SJCRH30 (cell line): ENCODE data around the gene C2. TPM values are rescaled to one million over a fixed set of nuclear protein-coding genes. Genes with fewer than 3 reads are reported as not detected.
"Not testable (repeated sequence)": the region's sequence is repeated elsewhere in the genome, so short reads cannot be mapped to it uniquely, and the experiment has no call there.

Source experiments
- DNase-seq, 2 experiments: peaks; one replicate each; pipeline ENCODE4 v3.0.0-alpha.2; 2015 to 2020
- H3K27ac ChIP-seq: fragments of 250-450 bp; sonication (Bioruptor Pico); 2 replicates; pipeline ENCODE4 v1.5.1; 2020; ENCODE audit warnings: mild to moderate bottlenecking, moderate library complexity
- H3K27me3 ChIP-seq: fragments of 250-450 bp; sonication (Bioruptor Pico); 2 replicates; pipeline ENCODE4 v1.5.1; 2020; ENCODE audit warnings: mild to moderate bottlenecking, moderate library complexity
- H3K36me3 ChIP-seq: fragments of 250-450 bp; sonication (Bioruptor Pico); 2 replicates; pipeline ENCODE4 v1.5.1; 2020; ENCODE audit warnings: mild to moderate bottlenecking, moderate library complexity
- H3K4me1 ChIP-seq: fragments of 250-450 bp; sonication (Bioruptor Pico); 2 replicates; pipeline ENCODE4 v1.5.1; 2020; ENCODE audit warnings: mild to moderate bottlenecking, moderate library complexity
- H3K4me3 ChIP-seq: fragments of 250-450 bp; sonication (Bioruptor Pico); 2 replicates; pipeline ENCODE4 v1.5.1; 2020; ENCODE audit warnings: mild to moderate bottlenecking, moderate library complexity
- H3K9me3 ChIP-seq: fragments of 250-450 bp; sonication (Bioruptor Pico); replicated peaks from 2 replicates; pipeline ENCODE4 v1.5.1; 2020; ENCODE audit warnings: mild to moderate bottlenecking, moderate library complexity
- total RNA-seq: library from RNA; depleted of rRNA; stranded (reverse); fragments of >200 nt; shearing (Covaris generic); gene quantifications from 2 replicates; pipeline ENCODE4 v1.2.3, GENCODE V29; 2014

The C2 gene
- total RNA-seq, 1 experiment from 2014 or later = 1.2 TPM

- Histone ChIP-seq H3K4me1 (no peaks in the 10 kb centered on the region), H3K27me3 (no peaks in the 10 kb centered on the region), H3K4me3 (no peak overlapping the region), H3K36me3 (peaks cover 24% of the 10 kb centered on the region), H3K9me3 (no peaks in the 10 kb centered on the region), H3K27ac (no peak overlapping the region)
- no peak for DNase-seq
These were observed 40.4 kb downstream of the C2 start for GRCh38 chr6:31967926-31968320.

DNA sequence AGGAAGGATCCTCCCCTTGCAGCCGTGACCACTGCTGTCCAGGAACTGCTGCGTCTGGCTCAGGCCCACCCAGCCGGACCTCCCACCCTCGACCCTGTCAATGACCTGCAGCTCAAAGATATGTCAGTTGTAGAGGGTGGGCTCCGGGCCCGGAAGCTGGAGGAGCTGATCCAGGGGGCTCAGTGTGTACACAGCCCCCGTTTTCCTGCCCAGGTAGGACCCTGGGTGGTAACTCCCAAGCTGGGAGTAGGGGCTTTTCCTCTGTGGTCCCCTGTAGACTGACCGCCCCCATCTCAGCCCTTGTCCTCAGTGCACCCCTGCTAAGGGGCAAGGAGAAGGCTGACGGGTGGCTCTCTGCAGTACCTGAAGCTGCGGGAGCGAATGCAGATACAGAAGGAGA is 40.8 kb downstream of the C2 start:
- Histone ChIP-seq H3K4me3 (no peak overlapping the region), H3K4me1 (no peaks in the 10 kb centered on the region; the same call in 1 of the 2 replicates), H3K9me3 (no peaks in the 10 kb centered on the region), H3K36me3 (peaks cover 22% of the 10 kb centered on the region), H3K27ac (no peak overlapping the region), H3K27me3 (no peaks in the 10 kb centered on the region)
- no peak for DNase-seq

GRCh38 chr6:31968791-31969711 is 41.5 kb downstream of the C2 start:
- no peak for DNase-seq
- Histone ChIP-seq H3K27me3 (no peaks in the 10 kb centered on the region), H3K36me3 (peaks cover 22% of the 10 kb centered on the region), H3K27ac (no peak overlapping the region), H3K4me3 (no peak overlapping the region), H3K9me3 (no peaks in the 10 kb centered on the region), H3K4me1 (no peaks in the 10 kb centered on the region; the same call in 1 of the 2 replicates)

DNA sequence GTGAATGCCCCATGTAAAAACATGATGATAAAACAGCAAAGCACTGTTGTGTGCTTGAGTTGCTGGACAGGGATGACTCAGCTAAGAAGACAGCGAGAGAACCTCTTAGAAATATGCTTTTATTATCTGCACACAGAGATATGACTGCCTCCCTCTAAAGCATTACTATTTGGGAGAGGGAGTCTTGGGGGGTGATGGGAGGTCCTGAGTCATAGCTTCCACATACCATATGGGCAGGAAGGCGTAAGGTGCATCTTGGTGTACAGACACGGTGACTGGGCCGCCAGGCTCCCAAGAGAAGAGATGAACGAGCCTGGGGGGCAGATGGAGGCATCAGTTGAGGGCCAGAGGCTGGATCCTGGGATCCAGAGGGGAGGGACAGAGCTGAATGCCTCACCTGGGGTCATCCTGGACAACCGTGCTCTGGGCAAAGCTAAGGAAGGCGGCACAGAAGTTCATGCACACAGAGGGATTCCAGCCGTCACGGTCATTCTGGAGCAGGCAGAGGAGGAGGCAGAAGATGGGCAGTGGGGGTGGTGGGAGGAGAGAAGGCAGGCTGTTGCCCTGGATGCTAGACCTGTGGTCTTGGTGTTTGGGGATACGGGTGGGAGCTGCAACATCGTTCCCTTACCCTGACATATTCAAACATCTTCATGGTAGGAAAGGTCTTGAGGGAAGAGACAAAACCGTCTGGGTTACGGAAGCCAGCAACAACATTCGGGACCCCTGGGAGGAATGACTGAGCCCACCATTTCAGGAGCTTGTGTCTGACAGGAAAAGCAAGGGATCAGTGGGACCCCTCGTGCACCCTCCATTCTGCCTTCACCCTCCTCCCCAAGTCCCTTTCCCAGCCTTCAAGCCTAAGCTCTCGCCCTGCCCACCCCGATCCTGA is 42.4 kb downstream of the C2 start:
- no peaks in the 10 kb centered on the region; the same call in 1 of the 2 replicates for H3K4me1 ChIP-seq
- H3K27me3 ChIP-seq = no peaks in the 10 kb centered on the region
- no peak for DNase-seq
- peaks cover 15% of the 10 kb centered on the region for H3K36me3 ChIP-seq
- no peak overlapping the region for H3K4me3 ChIP-seq
- H3K9me3 ChIP-seq = no peaks in the 10 kb centered on the region
- H3K27ac ChIP-seq = no peak overlapping the region

DNA sequence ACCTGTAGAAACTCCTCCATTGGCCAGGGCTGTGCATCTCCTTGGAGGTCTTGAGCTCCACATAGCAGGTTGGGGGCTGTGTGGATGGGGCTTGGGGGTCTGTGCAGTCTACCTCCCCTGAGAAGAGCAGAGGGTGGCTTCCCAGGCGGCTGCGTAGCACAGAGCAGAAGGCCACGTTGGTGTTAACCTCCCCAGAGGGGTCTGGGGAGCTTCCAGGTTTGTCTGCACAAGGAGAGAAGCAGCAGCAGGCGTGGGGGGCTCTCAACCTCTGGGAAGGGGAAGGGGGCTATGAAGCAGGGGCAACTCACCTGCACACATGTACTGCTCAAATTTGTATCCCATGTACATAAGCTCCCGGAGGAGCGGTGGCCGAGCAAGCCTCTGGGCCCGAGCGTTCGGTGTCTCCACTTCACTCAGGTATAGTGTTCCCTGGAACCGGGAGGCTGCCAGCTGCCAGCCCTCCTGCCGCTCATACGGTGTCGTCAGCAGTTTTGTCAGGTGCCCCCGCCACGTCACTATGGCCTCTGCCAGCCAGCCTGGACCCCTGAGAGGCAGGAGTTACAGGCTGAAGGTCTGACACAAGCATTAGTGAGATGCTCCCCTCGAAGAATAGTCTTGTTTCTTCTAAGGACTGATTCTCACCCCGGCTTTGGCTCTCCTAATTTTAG is 43.2 kb downstream of the C2 start:
- DNase-seq = no peak
- H3K27me3 ChIP-seq = no peaks in the 10 kb centered on the region
- peaks cover 13% of the 10 kb centered on the region for H3K36me3 ChIP-seq
- peak overlapping the region; percentile 65 for H3K4me3 ChIP-seq
- no peaks in the 10 kb centered on the region; the same call in 1 of the 2 replicates for H3K4me1 ChIP-seq
- peak overlapping the region; percentile 59; the same call in 1 of the 2 replicates for H3K27ac ChIP-seq
- H3K9me3 ChIP-seq = no peaks in the 10 kb centered on the region

DNA sequence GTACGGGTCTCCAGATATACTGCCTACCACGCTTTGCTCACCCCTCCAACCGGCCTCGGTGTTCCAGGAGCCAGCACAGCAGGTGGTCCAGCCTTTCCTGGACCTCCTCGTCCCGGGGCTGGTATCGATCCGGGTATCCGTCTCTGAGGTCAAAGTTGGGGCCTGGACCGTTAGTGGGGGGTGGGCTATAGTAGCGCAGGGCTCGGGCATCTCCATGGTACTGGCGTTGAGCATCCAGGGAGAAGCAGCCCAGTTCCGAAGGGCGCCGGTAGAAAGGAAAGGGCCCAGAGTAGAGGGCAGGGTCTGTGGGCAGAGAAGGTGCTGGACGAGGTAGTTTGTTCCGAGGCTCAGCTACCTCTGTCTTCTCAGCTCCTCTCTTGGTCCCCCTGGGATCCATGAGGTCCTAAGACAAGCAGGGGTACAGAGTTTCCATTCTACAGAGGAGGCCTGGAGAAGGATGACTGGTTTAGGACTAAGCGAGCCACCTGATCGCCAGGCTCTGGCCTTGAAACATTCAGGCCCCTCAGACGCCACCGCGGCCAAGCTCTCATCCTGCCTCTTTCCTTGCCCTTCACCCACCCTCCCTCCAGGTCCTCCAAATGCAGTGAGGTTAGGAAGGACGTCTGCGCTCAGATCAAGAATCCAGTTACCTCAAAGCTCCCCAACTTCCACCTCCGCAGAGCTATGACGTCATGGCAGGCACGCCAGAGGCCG is 43.9 kb downstream of the C2 start:
- Histone ChIP-seq H3K27ac (peak overlapping the region; percentile 59), H3K9me3 (no peaks in the 10 kb centered on the region), H3K36me3 (peaks cover 13% of the 10 kb centered on the region), H3K27me3 (no peaks in the 10 kb centered on the region), H3K4me3 (peak overlapping the region; percentile 65), H3K4me1 (no peaks in the 10 kb centered on the region; the same call in 1 of the 2 replicates)
- no peak for DNase-seq

DNA sequence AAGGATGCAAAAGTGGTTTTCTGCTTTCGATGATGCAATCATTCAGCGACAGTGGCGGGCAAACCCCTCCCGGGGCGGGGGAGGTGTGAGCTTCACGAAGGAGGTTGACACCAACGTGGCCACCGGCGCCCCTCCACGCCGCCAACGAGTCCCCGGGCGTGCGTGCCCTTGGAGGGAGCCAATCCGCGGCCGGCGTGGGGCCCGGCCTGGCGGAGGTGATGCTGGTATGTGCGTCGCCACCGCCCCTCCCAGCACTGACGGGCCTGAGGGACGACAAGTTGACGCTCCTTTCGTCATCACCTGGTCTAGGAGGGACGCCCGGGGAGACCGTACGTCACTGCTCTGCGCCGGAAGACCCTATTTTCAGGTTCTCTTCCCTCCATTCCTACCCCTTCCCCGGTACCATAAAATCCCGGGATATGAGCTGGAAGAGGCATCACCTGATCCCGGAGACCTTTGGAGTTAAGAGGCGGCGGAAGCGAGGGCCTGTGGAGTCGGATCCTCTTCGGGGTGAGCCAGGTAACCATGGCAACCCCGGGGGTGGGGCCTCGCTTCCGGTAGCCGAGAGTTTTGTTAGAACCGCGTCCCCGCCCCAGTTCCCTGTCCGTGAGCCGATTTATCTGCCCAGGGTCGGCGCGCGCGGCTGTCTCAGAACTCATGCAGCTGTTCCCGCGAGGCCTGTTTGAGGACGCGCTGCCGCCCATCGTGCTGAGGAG is 44.6 kb downstream of the C2 start, which contains the start of gene DXO:
Gene DXO, minus strand, starts transcription at position 146 of the 716 bp plus-strand sequence. CDS start 463 bp downstream, outside the sequence.
- no peaks in the 10 kb centered on the region for H3K9me3 ChIP-seq
- peak within 1 kb of the TSS; percentile 59 for H3K27ac ChIP-seq
- no peaks in the 10 kb centered on the region for H3K27me3 ChIP-seq
- peaks cover 13% of the 10 kb centered on the region for H3K36me3 ChIP-seq
- peak; percentile 96 for DNase-seq
- H3K4me1 ChIP-seq = no peaks in the 10 kb centered on the region; the same call in 1 of the 2 replicates
- peak within 1 kb of the TSS; percentile 65 for H3K4me3 ChIP-seq

DNA sequence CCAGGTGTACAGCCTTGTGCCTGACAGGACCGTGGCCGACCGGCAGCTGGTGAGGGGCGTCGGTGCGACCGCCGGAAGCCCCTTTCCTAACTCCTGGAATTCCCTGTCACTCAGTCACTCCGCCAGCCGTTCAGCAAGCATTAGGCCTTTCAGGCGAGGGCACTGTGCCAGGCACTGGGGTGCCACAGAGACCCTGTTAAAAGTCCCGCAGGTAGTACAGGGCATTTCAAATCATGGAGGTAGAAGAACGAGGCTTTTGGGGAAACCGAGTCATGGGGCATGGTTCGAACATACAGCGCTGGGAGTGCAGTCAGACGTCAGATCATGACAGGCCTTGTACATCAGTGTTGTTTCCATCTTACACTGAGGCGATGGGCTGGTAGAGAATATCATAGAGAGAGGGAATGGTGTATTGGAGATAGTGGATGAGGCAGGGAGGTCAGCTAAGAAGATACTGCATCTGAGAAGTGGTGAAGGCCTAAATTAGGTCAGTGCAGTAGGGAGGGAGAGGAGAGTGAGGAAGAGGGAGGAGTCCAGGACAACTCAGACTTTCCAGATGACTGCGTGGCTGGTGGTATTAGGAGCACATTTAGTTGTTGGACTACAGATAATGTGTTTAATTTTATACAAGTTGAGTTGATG is 45.3 kb downstream of the C2 start:
- Histone ChIP-seq H3K27ac (peak overlapping the region; percentile 59), H3K9me3 (no peaks in the 10 kb centered on the region), H3K27me3 (no peaks in the 10 kb centered on the region), H3K4me1 (no peaks in the 10 kb centered on the region; the same call in 1 of the 2 replicates), H3K4me3 (peak overlapping the region; percentile 65), H3K36me3 (peaks cover 9% of the 10 kb centered on the region)
- DNase-seq = no peak

GRCh38 chr6:31976065-31976464 is 48.5 kb downstream of the C2 start:
- not testable (repeated sequence) for DNase-seq, H3K36me3 ChIP-seq, H3K4me3 ChIP-seq, H3K9me3 ChIP-seq, H3K4me1 ChIP-seq, H3K27ac ChIP-seq, H3K27me3 ChIP-seq

DNA sequence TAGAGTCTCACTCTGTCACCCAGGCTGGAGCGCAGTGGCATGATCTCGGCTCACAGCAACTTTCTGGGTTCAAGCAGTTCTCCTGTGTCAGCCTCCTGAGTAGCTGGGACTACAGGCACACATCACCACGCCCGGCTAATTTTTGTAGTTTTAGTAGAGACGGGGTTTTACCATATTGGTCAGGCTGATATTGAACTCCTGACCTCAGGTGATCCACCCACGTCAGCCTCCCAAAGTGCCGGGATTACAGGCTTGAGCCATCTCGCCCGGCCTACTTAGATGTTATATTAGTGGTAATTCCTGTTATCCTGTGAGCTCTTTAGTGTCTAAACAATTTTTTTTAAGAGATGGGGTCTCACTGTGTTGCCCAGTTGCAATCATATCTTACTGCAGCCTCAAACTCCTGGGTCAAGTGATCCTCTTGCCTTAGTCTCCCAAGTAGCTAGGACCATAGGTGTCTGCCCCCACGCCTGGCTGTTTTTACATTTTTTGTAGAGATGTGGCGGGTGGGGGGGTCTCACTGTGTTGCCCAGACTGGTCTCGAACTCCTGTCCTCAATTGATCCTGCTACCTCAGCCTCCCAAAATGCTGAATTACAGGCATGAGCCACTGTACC is 50.4 kb downstream of the C2 start:
- no peaks in the 10 kb centered on the region for H3K27me3 ChIP-seq
- no peaks in the 10 kb centered on the region; the same call in 1 of the 2 replicates for H3K4me1 ChIP-seq
- no peak overlapping the region for H3K27ac ChIP-seq
- no peaks in the 10 kb centered on the region for H3K9me3 ChIP-seq
- DNase-seq = no peak
- H3K4me3 ChIP-seq = no peak overlapping the region
- H3K36me3 ChIP-seq = no peaks in the 10 kb centered on the region

- DNase-seq = no peak
These were observed 51.3 kb downstream of the C2 start for GRCh38 chr6:31978831-31979230.

DNA sequence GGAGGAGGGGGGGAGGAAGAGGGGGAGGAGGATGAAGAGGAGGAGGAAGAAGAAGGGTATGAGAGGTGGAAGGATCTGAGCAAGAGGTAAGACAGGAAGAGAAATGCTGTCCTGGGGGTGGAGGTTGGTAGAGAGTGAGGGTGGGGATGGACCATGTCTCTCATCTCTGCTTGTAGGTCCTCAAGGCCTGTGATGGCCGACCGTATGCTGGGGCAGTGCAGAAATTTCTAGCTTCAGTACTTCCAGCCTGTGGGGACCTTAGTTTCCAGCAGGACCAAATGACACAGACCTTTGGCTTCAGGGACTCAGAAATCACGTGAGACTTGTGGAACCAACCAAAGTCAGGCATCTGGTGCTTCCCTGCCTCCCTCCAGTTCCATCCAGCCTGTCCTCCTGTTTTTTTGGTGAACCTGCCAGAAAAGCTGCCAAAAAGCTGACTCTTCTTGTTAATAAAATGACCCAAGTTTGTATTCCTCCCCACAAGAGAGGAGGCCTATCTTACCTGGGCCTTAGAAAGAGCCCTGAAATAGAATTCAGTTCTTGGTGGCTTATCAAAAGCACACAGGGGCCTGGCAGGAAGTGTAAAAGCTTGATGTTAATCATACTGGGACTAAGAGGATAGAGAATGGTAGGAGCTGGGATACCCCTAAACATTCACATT is 51.9 kb downstream of the C2 start:
- no peaks in the 10 kb centered on the region for H3K36me3 ChIP-seq
- H3K4me3 ChIP-seq = no peak overlapping the region
- H3K27me3 ChIP-seq = no peaks in the 10 kb centered on the region
- no peak for DNase-seq
- H3K9me3 ChIP-seq = no peaks in the 10 kb centered on the region
- H3K27ac ChIP-seq = no peak overlapping the region
- H3K4me1 ChIP-seq = no peaks in the 10 kb centered on the region

More at GRCh38 chr6:31978831-31979230, 51.3 kb downstream of the C2 start:
- no peaks in the 10 kb centered on the region for H3K9me3 ChIP-seq
- H3K36me3 ChIP-seq = no peaks in the 10 kb centered on the region
- H3K27ac ChIP-seq = no peak overlapping the region
- H3K4me3 ChIP-seq = no peak overlapping the region
- H3K27me3 ChIP-seq = no peaks in the 10 kb centered on the region
- no peaks in the 10 kb centered on the region for H3K4me1 ChIP-seq
